GM18870 (cell line): ENCODE data around the gene NDUFAF8.

Experiments used
- ATAC-seq: cut with Tn5 transposase; IDR thresholded peaks from one replicate; pipeline ENCODE4 v1.9.1; 2021; ENCODE audit warnings: moderate library complexity; ENCODE audit not compliant: unreplicated experiment

Gene NDUFAF8, protein sequence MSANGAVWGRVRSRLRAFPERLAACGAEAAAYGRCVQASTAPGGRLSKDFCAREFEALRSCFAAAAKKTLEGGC

GRCh38 chr17:81238815-81239713, at the start of gene NDUFAF8, which contains the start of gene TEPSIN:
NDUFAF8 (plus strand) TSS chr17:81239318; CDS start chr17:81239364, 46 bp downstream.
TEPSIN (minus strand) TSS chr17:81239055; CDS start chr17:81239033, 22 bp downstream.
- peak; percentile 89 for ATAC-seq

- no peak for ATAC-seq
Measured at GRCh38 chr17:81189670-81190530, 49.2 kb upstream of the NDUFAF8 start.

- ATAC-seq = no peak
Measured at GRCh38 chr17:81190591-81190990, 48.5 kb upstream of the NDUFAF8 start.

DNA sequence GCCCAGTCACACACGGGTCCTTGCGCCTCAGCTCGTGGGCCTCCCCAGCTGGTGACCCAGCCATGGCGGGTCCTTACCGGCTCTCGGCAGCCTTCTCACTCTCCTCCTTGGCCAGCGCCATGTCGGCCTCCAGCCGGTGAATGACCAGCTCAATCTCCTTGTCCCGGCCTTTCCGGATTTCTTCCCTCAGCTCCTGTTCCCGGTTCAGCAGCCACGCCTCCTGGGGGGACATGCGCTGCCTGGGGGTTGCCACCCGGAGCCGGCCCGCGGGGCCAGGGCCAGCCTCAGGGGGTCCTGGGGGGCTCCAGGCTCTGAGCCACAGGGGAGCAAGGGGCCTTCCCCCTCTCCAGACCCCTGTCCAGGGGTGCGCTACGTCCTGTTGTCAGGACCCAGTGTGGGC, 48.0 kb upstream of the NDUFAF8 start:
- ATAC-seq = no peak

DNA sequence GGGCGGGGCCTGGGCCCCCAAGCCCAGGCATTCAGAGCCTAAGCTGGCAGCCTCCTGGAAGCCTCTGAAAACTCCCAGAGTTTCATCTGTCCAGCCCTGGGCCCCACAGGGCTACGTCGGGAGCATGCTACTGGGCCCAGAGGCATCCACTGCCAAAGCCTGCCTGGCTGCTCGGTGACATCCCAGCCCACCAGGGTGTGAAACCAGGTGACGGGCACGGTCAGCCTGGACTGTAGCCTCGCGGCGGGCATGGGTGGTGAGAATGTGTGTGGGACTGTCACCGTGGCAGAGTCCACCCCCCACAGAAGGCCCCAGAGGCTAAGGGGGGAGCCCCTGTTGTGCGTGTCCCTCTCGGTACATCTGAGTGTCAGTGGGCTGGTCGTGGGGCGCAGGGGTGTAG, 47.5 kb upstream of the NDUFAF8 start:
- ATAC-seq = no peak

DNA sequence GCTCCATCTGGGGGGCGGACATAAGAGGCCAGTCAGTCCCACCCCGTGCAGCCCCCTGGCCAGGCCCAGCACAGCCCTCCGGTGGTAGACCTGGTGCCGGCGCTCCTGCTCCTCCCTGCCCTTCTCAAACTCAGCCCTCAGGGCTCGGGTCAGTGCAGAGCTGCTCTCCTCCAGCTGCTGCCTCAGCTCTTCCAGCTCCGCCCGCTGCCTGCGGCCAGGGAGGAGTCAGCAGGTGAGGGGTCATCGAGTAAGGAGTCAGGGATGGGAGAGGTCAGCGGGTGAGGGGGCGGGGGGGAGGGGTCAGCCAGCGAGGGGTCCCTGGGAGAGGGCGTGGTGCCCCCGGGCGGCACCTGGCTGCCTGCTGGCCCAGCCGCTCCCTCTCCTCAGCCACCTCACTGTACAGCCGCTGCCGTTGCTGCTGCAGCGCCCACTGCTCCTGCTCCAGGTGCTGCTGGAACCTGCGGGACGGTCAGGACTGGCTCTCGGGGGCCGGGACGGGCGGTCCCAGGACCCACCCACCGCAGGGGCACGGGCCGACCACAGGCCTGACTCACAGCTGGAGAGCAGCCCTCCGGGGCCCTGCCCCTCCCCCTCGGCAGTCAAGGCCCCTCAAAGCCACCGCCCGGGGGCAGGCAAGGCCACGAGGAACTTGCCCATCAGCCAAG, 46.6 kb upstream of the NDUFAF8 start:
- no peak for ATAC-seq

GRCh38 chr17:81193051-81193410, 46.1 kb upstream of the NDUFAF8 start:
- ATAC-seq = no peak

DNA sequence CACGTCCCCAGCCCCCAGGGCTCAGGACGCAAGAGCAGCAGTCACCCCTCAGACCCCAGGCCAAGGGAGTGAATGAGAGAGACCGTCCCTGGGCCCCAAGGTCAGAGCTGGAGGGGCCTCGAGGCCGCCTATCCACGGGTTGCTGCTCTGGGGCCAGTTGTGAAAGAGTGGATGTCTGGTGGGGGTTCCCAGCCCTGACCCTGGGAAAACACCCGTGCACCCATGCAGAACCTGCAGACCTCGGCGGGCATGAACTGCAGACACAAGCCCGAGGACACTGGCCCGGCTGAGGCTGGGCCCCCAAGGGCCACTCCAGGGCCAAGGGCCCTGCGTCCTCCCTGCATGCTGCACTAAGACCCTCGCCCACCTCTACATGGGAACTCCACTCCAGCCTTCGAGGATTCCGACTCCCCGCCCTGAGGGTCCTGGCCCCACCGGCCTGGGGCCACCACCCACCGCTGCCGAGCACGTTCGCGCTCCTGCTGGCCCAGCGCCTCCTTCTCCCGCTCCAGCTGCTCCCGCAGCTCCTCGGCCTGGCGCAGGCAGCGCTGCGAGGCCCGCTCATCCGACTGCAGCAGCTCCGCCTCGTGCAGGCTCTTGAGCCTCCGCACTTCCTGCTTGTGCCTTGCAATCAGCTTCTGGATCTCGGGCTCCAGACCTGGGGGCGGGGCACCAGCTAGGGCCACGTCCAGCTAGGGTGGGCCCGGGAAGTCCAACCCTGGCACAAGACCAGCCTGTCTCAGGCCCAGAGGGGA, 45.5 kb upstream of the NDUFAF8 start:
- no peak for ATAC-seq

DNA sequence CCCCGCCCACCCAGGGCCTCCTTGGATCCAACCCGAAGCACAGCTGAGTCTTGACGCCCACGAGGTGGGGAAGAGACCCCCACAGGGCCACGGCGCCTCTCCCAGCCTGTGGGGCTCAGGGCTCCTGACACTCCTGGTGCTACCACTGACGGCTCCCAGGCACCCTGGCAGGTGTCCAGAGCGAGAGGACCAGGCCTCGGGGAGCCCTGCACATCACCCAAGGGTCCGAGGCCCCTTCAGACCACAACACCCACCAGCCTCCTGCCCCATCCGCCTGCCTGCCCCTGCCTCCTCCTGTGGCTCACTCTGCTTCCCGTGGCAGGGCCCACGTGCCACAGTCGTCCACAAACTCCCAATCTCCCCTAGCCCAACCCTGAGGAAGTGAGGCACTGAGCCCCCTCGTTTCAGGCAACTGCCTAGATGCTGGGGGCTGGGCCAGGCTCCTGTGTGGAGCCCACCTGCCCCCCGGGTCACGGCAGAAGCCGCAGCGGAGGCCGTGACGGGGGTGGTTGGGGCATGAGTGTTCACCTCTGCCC, 44.8 kb upstream of the NDUFAF8 start:
- no peak for ATAC-seq

DNA sequence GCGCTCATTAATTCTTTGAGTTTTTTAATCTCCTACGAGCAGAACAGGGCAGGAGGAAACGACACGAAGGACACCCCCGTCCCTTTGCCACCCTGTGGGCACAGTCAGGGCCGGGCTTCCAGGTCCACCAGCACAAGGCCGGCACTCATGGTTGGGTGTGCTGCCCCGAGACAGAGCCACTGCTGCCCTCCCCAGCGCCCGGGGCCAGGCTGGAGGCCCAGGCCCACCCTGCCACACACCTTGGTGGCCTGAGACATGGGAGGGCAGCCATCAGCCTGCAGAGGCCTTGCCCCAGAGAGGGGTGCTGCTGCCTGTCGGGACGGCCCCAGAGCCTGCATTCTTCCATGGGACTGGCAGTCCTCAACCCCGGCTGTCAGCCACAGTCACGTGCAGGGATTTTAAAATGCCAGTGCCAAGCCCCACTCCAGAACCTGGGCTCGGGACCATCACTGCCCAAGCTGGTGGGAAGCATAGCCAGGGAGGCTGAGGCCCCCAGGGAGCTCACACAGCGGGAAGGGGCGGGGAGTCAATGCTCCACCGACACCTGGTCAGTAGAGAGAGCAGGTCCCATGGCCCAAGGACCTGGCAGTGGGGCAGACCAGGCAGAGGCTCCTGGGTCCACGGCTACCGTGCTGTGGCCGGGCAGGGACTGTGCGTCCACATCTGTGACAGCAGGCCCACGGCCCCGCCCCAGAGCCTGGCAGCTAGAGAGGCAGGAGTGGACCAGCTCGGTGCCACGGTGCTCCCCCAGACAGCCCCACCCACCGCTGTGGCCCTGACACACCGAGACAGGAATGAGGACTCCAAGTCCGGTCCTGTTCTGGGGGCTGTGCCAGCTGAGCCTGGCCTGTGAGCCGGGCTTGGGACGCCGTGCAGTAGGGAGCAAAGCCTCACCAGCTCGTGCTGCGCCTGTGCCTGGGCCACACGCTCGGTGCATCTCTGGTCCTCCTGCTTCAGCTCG, 43.9 kb upstream of the NDUFAF8 start:
- no peak for ATAC-seq

DNA sequence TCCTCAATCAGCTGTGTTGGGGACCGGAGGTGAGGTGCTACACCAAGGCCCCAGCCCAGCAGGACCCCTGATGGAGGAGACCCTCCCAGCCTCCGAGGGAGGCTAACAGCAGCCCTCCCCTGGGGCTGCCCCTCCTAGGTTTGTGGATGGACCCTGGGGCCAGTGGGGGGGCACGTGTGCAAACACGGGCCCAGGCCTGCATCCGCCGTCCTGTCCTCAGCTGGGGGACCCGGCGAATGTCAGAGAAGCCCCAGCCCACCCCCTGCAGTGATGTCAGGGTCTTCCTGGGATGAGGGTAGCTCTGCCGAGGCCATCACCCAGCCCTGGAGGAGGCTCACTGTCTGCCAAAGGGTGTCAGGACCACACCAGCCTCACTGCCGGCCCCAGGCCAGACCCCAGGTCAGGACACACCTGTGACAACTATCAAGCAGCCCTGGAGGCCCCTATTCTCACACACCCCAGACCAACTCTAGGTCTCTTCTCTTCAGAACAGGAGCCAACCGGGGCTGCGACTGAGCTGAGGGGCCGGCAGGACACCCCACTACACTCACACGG, 43.1 kb upstream of the NDUFAF8 start:
- ATAC-seq = no peak

- ATAC-seq = no peak
Measured at GRCh38 chr17:81196505-81197408, 42.4 kb upstream of the NDUFAF8 start.

GRCh38 chr17:81197409-81197795, 41.7 kb upstream of the NDUFAF8 start:
- ATAC-seq = no peak

- ATAC-seq = no peak
Measured at GRCh38 chr17:81197831-81198490, 41.2 kb upstream of the NDUFAF8 start.

DNA sequence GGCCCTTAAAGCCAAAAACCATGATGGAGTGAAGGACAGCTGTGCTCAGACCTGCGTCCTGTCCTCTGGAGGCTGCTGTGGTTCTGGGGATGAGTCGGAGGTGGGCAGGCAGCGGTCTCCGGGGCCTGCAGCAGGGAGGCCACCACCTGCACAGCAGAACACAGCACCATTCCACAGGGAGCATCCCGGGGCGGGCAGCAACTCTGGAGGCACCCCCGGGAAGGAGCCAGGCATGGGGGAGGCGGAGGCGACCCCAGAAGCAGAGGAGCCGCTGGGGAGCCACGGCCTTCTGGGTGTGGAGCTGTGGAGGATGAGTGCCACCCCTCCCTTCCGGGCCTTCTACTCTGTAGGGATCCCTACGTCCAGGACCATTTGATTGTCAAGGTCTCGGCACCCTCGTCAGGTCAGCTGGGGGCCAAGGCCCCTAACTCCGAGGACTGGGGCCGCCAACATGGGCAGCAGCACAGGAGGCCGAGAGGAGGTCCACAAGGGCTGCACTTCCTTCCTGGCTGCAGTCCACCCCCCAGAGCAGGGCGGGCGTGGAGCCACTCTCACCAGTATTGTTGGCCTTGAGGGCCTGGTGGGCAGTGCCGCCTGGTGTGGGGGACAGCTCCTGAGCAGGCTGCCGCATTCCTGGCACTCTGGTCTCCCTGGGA, 40.2 kb upstream of the NDUFAF8 start:
- no peak for ATAC-seq

DNA sequence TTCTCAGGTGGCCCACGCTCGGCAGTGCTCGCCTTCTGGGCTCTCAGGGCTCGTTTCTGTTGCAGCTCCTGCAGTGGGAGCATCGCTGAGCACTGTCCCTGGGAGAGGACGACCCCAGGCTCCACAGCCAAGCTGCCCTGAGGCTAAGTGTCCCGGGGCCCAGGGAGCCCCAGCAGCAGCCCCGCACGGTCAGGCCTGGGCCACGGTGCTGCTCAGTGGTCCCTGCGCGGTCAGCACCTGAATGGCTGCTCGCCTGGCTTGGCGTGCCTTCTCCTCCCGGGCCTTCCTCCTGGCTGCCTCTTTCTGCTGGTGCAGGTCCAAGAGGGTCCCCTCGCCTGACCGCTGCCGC, 39.7 kb upstream of the NDUFAF8 start:
- no peak for ATAC-seq

- no peak for ATAC-seq
Measured at GRCh38 chr17:81200201-81200600, 38.9 kb upstream of the NDUFAF8 start.
